Activated CD8-positive, alpha-beta T cell treated with anti-CD3 and anti-CD28 coated beads for 36 hours (primary cell): ENCODE data around the gene COL11A2. TPM values are rescaled to one million over a fixed set of nuclear protein-coding genes. Genes with fewer than 3 reads are reported as not detected.
A peak's percentile ranks its signal among the peaks of the same experiment; 100 is the strongest.

Source experiments
- ATAC-seq: fragments of 200-7000 bp; cut with Tn5 transposase; one replicate; pipeline ENCODE4 v1.10.0; 2021; ENCODE audit warnings: mild to moderate bottlenecking, moderate library complexity
- CTCF ChIA-PET: fragments of 350-600 bp; sonication (Branson Sonifier 250); formaldehyde crosslinking; loops from one replicate; lab custom pipeline; 2021; ENCODE audit warnings: antibody characterized with exemption; lab: Charles Lee
- POLR2A ChIA-PET: fragments of 350-600 bp; sonication (Branson Sonifier 250); formaldehyde crosslinking; loops from one replicate; lab custom pipeline; 2021; ENCODE audit warnings: antibody characterized with exemption; lab: Charles Lee
- DNase-seq: peaks from one replicate; pipeline ENCODE4 v3.0.0-alpha.2; 2020
- H3K27ac Mint-ChIP-seq: one replicate; pipeline ENCODE4 v1.8.0; 2021; ENCODE audit warnings: mild to moderate bottlenecking, mixed read lengths
- H3K27me3 Mint-ChIP-seq: one replicate; pipeline ENCODE4 v1.8.0; 2021; ENCODE audit warnings: mixed read lengths
- H3K36me3 Mint-ChIP-seq: one replicate; pipeline ENCODE4 v1.8.0; 2021; ENCODE audit warnings: low read depth, mixed read lengths
- H3K4me1 Mint-ChIP-seq: one replicate; pipeline ENCODE4 v1.8.0; 2021; ENCODE audit warnings: low read depth, mixed read lengths
- H3K4me3 Mint-ChIP-seq: one replicate; pipeline ENCODE4 v1.8.0; 2021; ENCODE audit warnings: mild to moderate bottlenecking, moderate library complexity, mixed read lengths
- H3K9me3 Mint-ChIP-seq: one replicate; pipeline ENCODE4 v1.8.0; 2021; ENCODE audit warnings: mixed read lengths
- CTCF ChIP-seq: fragments of 200-600 bp; IDR thresholded peaks from one replicate; pipeline ENCODE4 v1.8.0; 2022; ENCODE audit warnings: antibody characterized with exemption, mild to moderate bottlenecking
- intact Hi-C: fragments of 100-400 bp; cut with micrococcal nuclease; formaldehyde crosslinking; loops from one replicate; pipeline ENCODE4 v1.10.0; 2022
- total RNA-seq, 2 experiments: library from RNA; stranded (reverse); gene quantifications; one replicate each; pipeline ENCODE4 v1.2.3, GENCODE V29; 2021

Gene COL11A2
- 1 to 10 TPM; 1.3 to 1.4 TPM for total RNA-seq

- Mint-ChIP-seq H3K4me1 (peaks cover 23% of the 10 kb centered on the region), H3K27me3 (peaks cover 13% of the 10 kb centered on the region), H3K27ac (no peak within 1 kb of the TSS), H3K4me3 (peak within 1 kb of the TSS; percentile 60), H3K36me3 (peaks cover 27% of the 10 kb centered on the region), H3K9me3 (no peaks in the 10 kb centered on the region)
- POLR2A ChIA-PET: interaction anchor here (0.8 to 1.1 kb wide), 4 partner anchors 8 to 84 kb away, joined by 3 to 4 read pairs (median 3); partner anchors contain the start of gene B3GALT4
- no peak for DNase-seq
- peak; percentile 35 for ATAC-seq
- intact Hi-C loops: no loop called here
- CTCF ChIA-PET: no interaction called here
- TF ChIP-seq CTCF: no peak
Observed at GRCh38 chr6:33192105-33192646, at the start of gene COL11A2. COL11A2 (minus strand) TSS chr6:33192467; CDS start chr6:33192240, 227 bp downstream.

GRCh38 chr6:33241968-33242367 lies 49.7 kb upstream of the COL11A2 start:
- TF ChIP-seq CTCF: no peak
- H3K4me3 Mint-ChIP-seq: peak overlapping the region; percentile 44
- no peaks in the 10 kb centered on the region for H3K9me3 Mint-ChIP-seq
- intact Hi-C loops: loop anchor here (10.0 kb wide), 2 partner anchors 77 to 237 kb away; partner anchors contain the start of gene HLA-DOA
- DNase-seq (no peak), ATAC-seq (peak; percentile 90)
- peaks cover 13% of the 10 kb centered on the region for H3K4me1 Mint-ChIP-seq
- ChIA-PET POLR2A (interaction anchor here (1.3 kb wide), 1 partner anchor 37 kb away, joined by 4 read pairs; no protein-coding TSS in a partner anchor), CTCF (no interaction called here)
- no peaks in the 10 kb centered on the region for H3K27me3 Mint-ChIP-seq
- H3K36me3 Mint-ChIP-seq: no peaks in the 10 kb centered on the region
- H3K27ac Mint-ChIP-seq: peak overlapping the region; percentile 67

- TF ChIP-seq CTCF: no peak
- ChIA-PET POLR2A (interaction anchor here (1.5 to 1.6 kb wide), 2 partner anchors 10 to 40 kb away, joined by 3 to 5 read pairs; partner anchors contain the start of gene B3GALT4), CTCF (interaction anchor here (0.8 to 2.9 kb wide), 2 partner anchors 11 to 77 kb away, joined by 3 to 15 read pairs; no protein-coding TSS in a partner anchor)
- Mint-ChIP-seq H3K27ac (no peak overlapping the region), H3K9me3 (no peaks in the 10 kb centered on the region), H3K27me3 (peaks cover 9% of the 10 kb centered on the region), H3K4me1 (peaks cover 13% of the 10 kb centered on the region), H3K4me3 (no peak overlapping the region), H3K36me3 (no peaks in the 10 kb centered on the region)
- intact Hi-C loops: no loop called here
- no peak for ATAC-seq
- no peak for DNase-seq
Observed at GRCh38 chr6:33237741-33238140, 45.5 kb upstream of the COL11A2 start.

GRCh38 chr6:33236852-33237251 lies 44.6 kb upstream of the COL11A2 start:
- H3K4me1 Mint-ChIP-seq: peaks cover 8% of the 10 kb centered on the region
- TF ChIP-seq CTCF: no peak
- no peaks in the 10 kb centered on the region for H3K9me3 Mint-ChIP-seq
- no peak overlapping the region for H3K27ac Mint-ChIP-seq
- DNase-seq (no peak), ATAC-seq (no peak)
- H3K27me3 Mint-ChIP-seq: peaks cover 12% of the 10 kb centered on the region
- no peak overlapping the region for H3K4me3 Mint-ChIP-seq
- intact Hi-C loops: no loop called here
- H3K36me3 Mint-ChIP-seq: no peaks in the 10 kb centered on the region
- ChIA-PET CTCF (interaction anchor here (1.1 to 2.9 kb wide), 2 partner anchors 12 to 112 kb away, joined by 3 to 10 read pairs; no protein-coding TSS in a partner anchor), POLR2A (interaction anchor here (1.5 kb wide), 1 partner anchor 11 kb away, joined by 3 read pairs; no protein-coding TSS in a partner anchor)

- no peak for TF ChIP-seq CTCF
- ChIA-PET CTCF (interaction anchor here (1.1 to 2.9 kb wide), 3 partner anchors 12 to 111 kb away, joined by 3 to 10 read pairs (median 3); no protein-coding TSS in a partner anchor), POLR2A (interaction anchor here (1.0 to 1.5 kb wide), 2 partner anchors 10 to 12 kb away, joined by 3 to 4 read pairs; no protein-coding TSS in a partner anchor)
Observed at GRCh38 chr6:33236328-33236727, 44.1 kb upstream of the COL11A2 start.

More at GRCh38 chr6:33236328-33236727, 44.1 kb upstream of the COL11A2 start:
- no peak overlapping the region for H3K4me3 Mint-ChIP-seq
- H3K27ac Mint-ChIP-seq: no peak overlapping the region
- DNase-seq: no peak
- H3K27me3 Mint-ChIP-seq: peaks cover 12% of the 10 kb centered on the region
- H3K9me3 Mint-ChIP-seq: no peaks in the 10 kb centered on the region
- H3K4me1 Mint-ChIP-seq: peaks cover 5% of the 10 kb centered on the region
- no peaks in the 10 kb centered on the region for H3K36me3 Mint-ChIP-seq
- no peak for ATAC-seq
- intact Hi-C loops: no loop called here
